Small intestine (tissue), 4 donors: ENCODE measurements around the gene ARHGAP23. TPM values are rescaled to one million over a fixed set of nuclear protein-coding genes. Genes with fewer than 3 reads are reported as not detected.

ENCODE experiments used
- polyA plus RNA-seq, 4 donors: library from polyadenylated mRNA; stranded (reverse) in 3 of 4; unstranded in 1 of 4; fragments of 200-250 nt in 3 of 4; fragments of 120-200 nt in 1 of 4; gene quantifications; one replicate each; pipeline versions ENCODE4 v1.2.1 to v1.2.3, GENCODE V29; 2013
- donor health status: healthy with polysubstance abuse.
- donor health status: Bipolar disorder and iron deficiency.
- donor health status: healthy.

ARHGAP23 gene
- polyA plus RNA-seq, 4 donors: 0.89 to 10.4 (median 4.7) TPM

Other genes with a start within 250 kb of the ARHGAP23 start
- gene TBC1D3, start 235.9 kb upstream of the ARHGAP23 start, polyA plus RNA-seq: not detected
- gene MRPL45, start 131.3 kb upstream of the ARHGAP23 start, polyA plus RNA-seq: 10 to 100 TPM; 30.8 to 56.1 (median 41.3) TPM
- under 1 TPM in 2 of 4 donors, not detected in 2; 0.18 to 0.28 TPM for gene GPR179, start 84.5 kb upstream of the ARHGAP23 start, polyA plus RNA-seq
- gene SOCS7, start 76.6 kb upstream of the ARHGAP23 start, polyA plus RNA-seq: 10 to 100 TPM in 2 of 4 donors, 1 to 10 TPM in 2; 1.6 to 14.0 (median 7.6) TPM
- gene SRCIN1, start 177.5 kb downstream of the ARHGAP23 start, polyA plus RNA-seq: 1 to 10 TPM in 2 of 4 donors, under 1 TPM in 2; 0.45 to 9.6 (median 0.99) TPM
- gene EPOP, start 246.5 kb downstream of the ARHGAP23 start, polyA plus RNA-seq: 1 to 10 TPM in 1 of 4 donors, under 1 TPM in 2, not detected in 1; 0.22 to 1.3 (median 0.40) TPM